ENCODE results near the gene GAR1.
"Not testable (repeated sequence)": the region's sequence is repeated elsewhere in the genome, so short reads cannot be mapped to it uniquely, and the experiment has no call there.

The GAR1 gene

GRCh38 chr4:109815151-109816081 lies at the start of gene GAR1:
TSS of gene GAR1 (plus strand) at chr4:109815762. CDS start at chr4:109816165, 403 bp downstream.
- peak; percentile 92 for DNase-seq (ENCODE audit: low read depth)

- DNase-seq (ENCODE audit: low read depth): not testable (repeated sequence)
These were observed 33.5 kb upstream of the GAR1 start for GRCh38 chr4:109782092-109782491.

GRCh38 chr4:109786846-109787245 lies 28.7 kb upstream of the GAR1 start:
- no peak for DNase-seq (ENCODE audit: low read depth)

- no peak for DNase-seq (ENCODE audit: low read depth)
These were observed 27.8 kb upstream of the GAR1 start for GRCh38 chr4:109787807-109788206.

GRCh38 chr4:109795059-109795458 lies 20.5 kb upstream of the GAR1 start:
- no peak for DNase-seq (ENCODE audit: low read depth)

GRCh38 chr4:109798866-109799265 lies 16.7 kb upstream of the GAR1 start:
- no peak for DNase-seq (ENCODE audit: low read depth)

- no peak for DNase-seq (ENCODE audit: low read depth)
These were observed 14.3 kb upstream of the GAR1 start for GRCh38 chr4:109801099-109801789.

- no peak for DNase-seq (ENCODE audit: low read depth)
These were observed 13.7 kb upstream of the GAR1 start, which contains the start of gene CFI for GRCh38 chr4:109801895-109802319. TSS of gene CFI (minus strand) at chr4:109801999. CDS start at chr4:109801971, 28 bp downstream.

GRCh38 chr4:109803924-109804571 lies 11.5 kb upstream of the GAR1 start:
- no peak for DNase-seq (ENCODE audit: low read depth)

GRCh38 chr4:109809655-109810054 lies 5.9 kb upstream of the GAR1 start:
- no peak for DNase-seq (ENCODE audit: low read depth)

- DNase-seq (ENCODE audit: low read depth): no peak
These were observed 4.8 kb upstream of the GAR1 start for GRCh38 chr4:109810552-109811387.

GRCh38 chr4:109811707-109812106 lies 3.9 kb upstream of the GAR1 start:
- DNase-seq (ENCODE audit: low read depth): no peak

- no peak for DNase-seq (ENCODE audit: low read depth)
These were observed 500 bp downstream of the GAR1 start for GRCh38 chr4:109816082-109816442.

- DNase-seq (ENCODE audit: low read depth): no peak
These were observed 1.3 kb downstream of the GAR1 start for GRCh38 chr4:109816894-109817293.

- DNase-seq (ENCODE audit: low read depth): no peak
These were observed 2.7 kb downstream of the GAR1 start for GRCh38 chr4:109818268-109818667.

GRCh38 chr4:109820563-109820962 lies 5.0 kb downstream of the GAR1 start:
- no peak for DNase-seq (ENCODE audit: low read depth)

GRCh38 chr4:109821185-109821584 lies 5.6 kb downstream of the GAR1 start:
- DNase-seq (ENCODE audit: low read depth): no peak

GRCh38 chr4:109826719-109827118 lies 11.2 kb downstream of the GAR1 start:
- DNase-seq (ENCODE audit: low read depth): no peak

GRCh38 chr4:109827672-109828071 lies 12.1 kb downstream of the GAR1 start, which contains the start of gene RRH:
TSS of gene RRH (plus strand) at chr4:109827972. CDS start at chr4:109828028, 56 bp downstream.
- no peak for DNase-seq (ENCODE audit: low read depth)

- DNase-seq (ENCODE audit: low read depth): no peak
These were observed 18.2 kb downstream of the GAR1 start for GRCh38 chr4:109833756-109834155.

- no peak for DNase-seq (ENCODE audit: low read depth)
These were observed 21.4 kb downstream of the GAR1 start for GRCh38 chr4:109836985-109837384.

Measured in HS-27A (cell line).